Endothelial cell of umbilical vein (primary cell): ENCODE data around the gene RPL12. TPM values are rescaled to one million over a fixed set of nuclear protein-coding genes. Genes with fewer than 3 reads are reported as not detected.

ENCODE experiments used
- BruUV-seq: library from RNA; stranded (reverse); fragments of 400-500 nt; replicated peaks from 2 replicates; lab custom pipeline; 2021; lab: Mats Ljungman, UMichigan
- CTCF ChIA-PET: fragments of 300-600, 350-600 bp; sonication (Branson Sonifier 250); formaldehyde crosslinking; loops from one replicate; lab custom pipeline; 2021; ENCODE audit warnings: antibody characterized with exemption, inconsistent platforms; lab: Charles Lee
- POLR2A ChIA-PET: fragments of 300-600, 350-600 bp; sonication (Branson Sonifier 250); formaldehyde crosslinking; loops from one replicate; lab custom pipeline; 2021; ENCODE audit warnings: antibody characterized with exemption, inconsistent platforms; lab: Charles Lee
- DNase-seq: peaks from one replicate; pipeline ENCODE4 v3.0.0-alpha.2; 2011; ENCODE audit warnings: low read depth, low spot score
- FAIRE-seq: peaks from 2 replicates; lab custom pipeline; 2011; peaks lifted over from hg19 to GRCh38; lab: Jason Lieb, UNC
- H2AFZ ChIP-seq: 2 replicates; pipeline ENCODE4 v1.6.0; 2012; ENCODE audit warnings: low read depth, low read length, control low read depth, inconsistent platforms
- H3K27ac ChIP-seq: 2 replicates; pipeline ENCODE4 v1.5.1; 2011; ENCODE audit warnings: low read depth, mild to moderate bottlenecking, control low read depth, low read length, moderate library complexity; ENCODE audit not compliant: insufficient read depth
- H3K27me3 ChIP-seq, 2 experiments: 2 replicates each; pipeline versions ENCODE4 v1.6.0 to v1.6.1; 2011; ENCODE audit warnings: low read length in 2 of 2, mixed read lengths in 1 of 2; ENCODE audit not compliant: control insufficient read depth in 2 of 2, insufficient read depth in 2 of 2
- H3K36me3 ChIP-seq, 2 experiments: 2 replicates in 1 of 2; 3 replicates in 1 of 2; pipeline ENCODE4 v1.5.1; 2011; ENCODE audit warnings: low read length in 2 of 2, mild to moderate bottlenecking in 1 of 2, moderate library complexity in 1 of 2; ENCODE audit not compliant: control insufficient read depth in 2 of 2, insufficient read depth in 2 of 2; ENCODE audit errors: extremely low read depth in 1 of 2
- H3K4me1 ChIP-seq: 3 replicates; pipeline ENCODE4 v1.5.1; 2011; ENCODE audit warnings: mild to moderate bottlenecking, low read length; ENCODE audit not compliant: control insufficient read depth, insufficient read depth; ENCODE audit errors: extremely low read depth
- H3K4me2 ChIP-seq: 2 replicates; pipeline ENCODE4 v1.6.1; 2011; ENCODE audit warnings: low read length, control low read depth, mixed read lengths; ENCODE audit not compliant: insufficient read depth
- H3K4me3 ChIP-seq, 3 experiments: fragments of 200-600 bp in 1 of 3; sonication (generic), shearing (Covaris generic) in 1 of 3; replicated peaks in 1 of 3; 2 replicates each; pipeline ENCODE4 v1.5.1; 2011 to 2016; ENCODE audit warnings: control low read depth in 3 of 3, low read length in 3 of 3, mild to moderate bottlenecking in 2 of 3, inconsistent platforms in 1 of 3, low read depth in 1 of 3, moderate library complexity in 1 of 3; ENCODE audit not compliant: insufficient read depth in 1 of 3
- H3K79me2 ChIP-seq: 2 replicates; pipeline ENCODE4 v1.6.0; 2012; ENCODE audit warnings: low read length, inconsistent platforms; ENCODE audit not compliant: control insufficient read depth, insufficient read depth
- H3K9ac ChIP-seq: replicated peaks from 2 replicates; pipeline ENCODE3; 2011; ENCODE audit warnings: low read length, control low read depth; ENCODE audit not compliant: insufficient read depth; ENCODE audit errors: extremely low read depth
- H3K9me1 ChIP-seq: replicated peaks from 3 replicates; pipeline ENCODE4 v1.6.0; 2011; ENCODE audit warnings: mild to moderate bottlenecking, low read length; ENCODE audit not compliant: control insufficient read depth, insufficient read depth; ENCODE audit errors: extremely low read depth
- H3K9me3 ChIP-seq: replicated peaks from 2 replicates; pipeline ENCODE4 v1.5.1; 2012; ENCODE audit warnings: low read length, inconsistent platforms; ENCODE audit not compliant: control insufficient read depth, insufficient read depth
- H4K20me1 ChIP-seq: replicated peaks from 2 replicates; pipeline ENCODE3; 2011; ENCODE audit warnings: mild to moderate bottlenecking, low read length; ENCODE audit not compliant: control insufficient read depth, insufficient read depth; ENCODE audit errors: extremely low read depth
- CTCF ChIP-seq, 2 donors: IDR thresholded peaks; 1 replicate in 1 of 2; 2 replicates in 1 of 2; pipeline ENCODE4 v1.5.1; 2011; ENCODE audit warnings: low read length in 2 of 2, mild to moderate bottlenecking in 2 of 2, moderate library complexity in 2 of 2, control low read depth in 1 of 2, inconsistent platforms in 1 of 2, low read depth in 1 of 2; ENCODE audit not compliant: insufficient read depth in 1 of 2; ENCODE audit errors: extremely low read depth in 1 of 2
- EZH2 ChIP-seq: IDR thresholded peaks from 2 replicates; pipeline ENCODE4 v1.6.1; 2012; ENCODE audit warnings: borderline replicate concordance, low read depth, mild to moderate bottlenecking, moderate library complexity, low read length, inconsistent platforms; ENCODE audit not compliant: severe bottlenecking
- FOS ChIP-seq: IDR thresholded peaks from 2 replicates; pipeline ENCODE4 v1.6.1; 2011; ENCODE audit warnings: mild to moderate bottlenecking, low read length, moderate library complexity, borderline replicate concordance; ENCODE audit not compliant: insufficient read depth
- GATA2 ChIP-seq: IDR thresholded peaks from 2 replicates; pipeline ENCODE4 v1.7.0; 2011; ENCODE audit warnings: low read depth, mild to moderate bottlenecking, moderate library complexity, mixed read lengths, low read length; ENCODE audit not compliant: insufficient read length, insufficient read depth
- JUN ChIP-seq: IDR thresholded peaks from 2 replicates; pipeline ENCODE4 v1.6.1; 2011; ENCODE audit warnings: borderline replicate concordance, low read depth; ENCODE audit not compliant: insufficient read length, insufficient read depth
- MAX ChIP-seq: IDR thresholded peaks from 2 replicates; pipeline ENCODE4 v1.6.1; 2011; ENCODE audit not compliant: insufficient read depth, insufficient read length
- MYC ChIP-seq: IDR thresholded peaks from one replicate; pipeline ENCODE4 v1.6.1; 2011; ENCODE audit warnings: mild to moderate bottlenecking, low read depth, low read length
- POLR2A ChIP-seq: IDR thresholded peaks from 2 replicates; pipeline ENCODE4 v1.6.1; 2012; ENCODE audit warnings: low read depth, mild to moderate bottlenecking, control low read depth, low read length
- POLR2AphosphoS5 ChIP-seq: IDR thresholded peaks from 2 replicates; pipeline ENCODE4 v1.6.1; 2012; ENCODE audit warnings: low read depth, mild to moderate bottlenecking, control low read depth, low read length, moderate library complexity; ENCODE audit not compliant: insufficient read depth
- dilution Hi-C: fragments of 300-500 bp; cut with MboI; formaldehyde crosslinking; loops from one replicate; pipeline ENCODE4 v1.15.0; 2019; ENCODE audit warnings: low sequenced_read_pairs; ENCODE audit not compliant: extremely low pct_ligation_motif_present
- intact Hi-C: fragments of 100-400 bp; cut with micrococcal nuclease; formaldehyde crosslinking; loops from one replicate; pipeline ENCODE4 v1.10.0; 2022
- polyA plus RNA-seq, 4 experiments: library from polyadenylated mRNA; depleted of rRNA in 3 of 4; stranded (reverse) in 3 of 4; unstranded in 1 of 4; fragments of >200 nt; gene quantifications; 2 replicates each; pipeline versions ENCODE4 v1.2.1 to v1.2.3, GENCODE V29; 2011 to 2012; ENCODE audit warnings: missing spikeins in 1 of 4
- total RNA-seq: library from RNA; stranded (reverse); gene quantifications from 2 replicates; pipeline ENCODE4 v1.2.3, GENCODE V29; 2021

Gene RPL12
- total and polyA plus RNA-seq, 2 donors (not counting 3 experiments of a cell fraction or from before 2014, with no cell fraction given), result 1,231 to 3,007 TPM

GRCh38 chr9:127488946-127489345, 37.7 kb upstream of the RPL12 start:
- Histone ChIP-seq H3K9ac (no peak overlapping the region), H3K27ac (no peak overlapping the region), H3K4me3 (no peak overlapping the region), H3K4me1 (no peaks in the 10 kb centered on the region), H3K4me2 (no peak overlapping the region), H3K9me3 (no peaks in the 10 kb centered on the region), H2AFZ (no peak overlapping the region), H3K27me3 (no peaks in the 10 kb centered on the region), H3K36me3 (peaks cover 2 to 25% of the 10 kb centered on the region in 2 experiments), H4K20me1 (no peaks in the 10 kb centered on the region), H3K9me1 (no peaks in the 10 kb centered on the region), H3K79me2 (no peaks in the 10 kb centered on the region)
- DNase-seq, result no peak
- dilution Hi-C loops (no loop called here), intact Hi-C loops (no loop called here)
- BruUV-seq, result no TSS peak
- no peak for TF ChIP-seq JUN
- TF ChIP-seq MYC, result no peak
- no peak for TF ChIP-seq GATA2
- no peak for TF ChIP-seq POLR2A
- no peak for TF ChIP-seq FOS
- no peak for TF ChIP-seq MAX
- no peak for TF ChIP-seq CTCF (IDR thresholded peaks at IDR 0.05; ENCODE audit: extremely low read depth in 1 of 2, insufficient read depth in 1 of 2, low read depth in 1 of 2, low read length in 2 of 2)
- no peak for TF ChIP-seq EZH2
- no peak for TF ChIP-seq POLR2AphosphoS5
- FAIRE-seq, result no peak
- ChIA-PET CTCF (interaction anchor here (1.1 kb wide), 1 partner anchor 15 kb away, joined by 3 read pairs; no protein-coding TSS in a partner anchor), POLR2A (no interaction called here)
